Common myeloid progenitor, CD34-positive (primary cell): ENCODE results near the gene SCG3.
"Not testable (repeated sequence)": the region's sequence is repeated elsewhere in the genome, so short reads cannot be mapped to it uniquely, and the experiment has no call there.

Experiments used
- CTCF ChIA-PET: fragments of 350-600 bp; sonication (Branson Sonifier 250); formaldehyde crosslinking; loops from one replicate; lab custom pipeline; 2021; ENCODE audit warnings: antibody characterized with exemption; lab: Charles Lee
- POLR2A ChIA-PET: fragments of 350-600 bp; sonication (Branson Sonifier 250); formaldehyde crosslinking; loops from one replicate; lab custom pipeline; 2021; ENCODE audit warnings: antibody characterized with exemption; lab: Charles Lee
- DNase-seq, 3 donors: peaks; one replicate each; pipeline versions ENCODE4 v3.0.0 to v3.0.0-alpha.2; 2013
- H3K27ac ChIP-seq, 2 experiments: 1 replicate in 1 of 2; 2 replicates in 1 of 2; pipeline ENCODE4 v1.7.0; 2013; ENCODE audit warnings: inconsistent platforms in 2 of 2, low read length in 2 of 2, mild to moderate bottlenecking in 2 of 2, low read depth in 1 of 2, moderate library complexity in 1 of 2; ENCODE audit not compliant: severe bottlenecking in 2 of 2, insufficient read depth in 1 of 2, poor library complexity in 1 of 2
- H3K27me3 ChIP-seq, 5 experiments: replicated peaks in 2 of 5; 1 replicate in 3 of 5; 2 replicates in 2 of 5; pipeline versions ENCODE4 v1.6.1 to v1.7.0; 2013; ENCODE audit warnings: low read length in 4 of 5, mild to moderate bottlenecking in 2 of 5, moderate library complexity in 2 of 5, inconsistent platforms in 1 of 5; ENCODE audit not compliant: insufficient read depth in 5 of 5, control insufficient read depth in 4 of 5
- H3K36me3 ChIP-seq, 4 experiments: 1 replicate in 2 of 4; 2 replicates in 2 of 4; pipeline versions ENCODE4 v1.6.1 to v1.7.0; 2013; ENCODE audit warnings: low read length in 3 of 4, control low read depth in 1 of 4, mild to moderate bottlenecking in 1 of 4; ENCODE audit not compliant: control insufficient read depth in 4 of 4, insufficient read depth in 4 of 4
- H3K4me1 ChIP-seq, 4 experiments: 1 replicate in 3 of 4; 2 replicates in 1 of 4; pipeline versions ENCODE4 v1.6.1 to v1.7.1; 2013; ENCODE audit warnings: low read length in 3 of 4, mild to moderate bottlenecking in 3 of 4, control low read depth in 1 of 4, inconsistent platforms in 1 of 4, moderate library complexity in 1 of 4; ENCODE audit not compliant: control insufficient read depth in 4 of 4, insufficient read depth in 4 of 4; ENCODE audit errors: control extremely low read depth in 1 of 4
- H3K4me3 ChIP-seq, 7 experiments: 1 replicate in 4 of 7; 2 replicates in 3 of 7; pipeline versions ENCODE4 v1.5.1 to v1.7.0; 2013; ENCODE audit warnings: mild to moderate bottlenecking in 7 of 7, low read length in 6 of 7, moderate library complexity in 6 of 7, inconsistent platforms in 2 of 7, low read depth in 2 of 7, control low read depth in 1 of 7; ENCODE audit not compliant: insufficient read depth in 4 of 7, control insufficient read depth in 1 of 7; ENCODE audit errors: extremely low read depth in 1 of 7
- H3K9me3 ChIP-seq, 5 experiments: 1 replicate in 4 of 5; 2 replicates in 1 of 5; pipeline versions ENCODE4 v1.6.1 to v1.7.1; 2013; ENCODE audit warnings: low read length in 4 of 5, mild to moderate bottlenecking in 2 of 5, inconsistent platforms in 1 of 5, low read depth in 1 of 5, moderate library complexity in 1 of 5; ENCODE audit not compliant: control insufficient read depth in 4 of 5, insufficient read depth in 2 of 5; ENCODE audit errors: control extremely low read depth in 1 of 5
- WGBS: methylation state at CpG from one replicate; pipeline ENCODE4 v1.1.5; 2013; ENCODE audit not compliant: insufficient coverage; 5-methylcytosine and 5-hydroxymethylcytosine counted together

The SCG3 gene

DNA sequence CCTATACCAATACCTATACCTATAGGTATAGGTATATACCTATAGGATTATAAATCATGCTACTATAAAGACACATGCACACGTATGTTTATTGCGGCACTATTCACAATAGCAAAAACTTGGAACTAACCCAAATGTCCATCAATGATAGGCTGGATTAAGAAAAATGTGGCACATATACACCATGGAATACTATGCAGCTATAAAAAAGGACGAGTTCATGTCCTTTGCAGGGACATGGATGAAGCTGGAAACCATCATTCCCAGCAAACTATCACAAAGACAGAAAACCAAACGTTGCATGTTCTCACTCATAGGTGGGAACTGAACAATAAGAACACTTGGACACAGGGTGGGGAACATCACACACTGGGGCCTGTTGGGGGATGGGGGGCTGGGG, 32.7 kb upstream of the SCG3 start:
- H3K4me1 ChIP-seq, result peaks cover 0 to 17% (median 8%) of the 10 kb centered on the region in 4 experiments
- H3K36me3 ChIP-seq, DNase-seq, H3K27me3 ChIP-seq, H3K4me3 ChIP-seq, H3K27ac ChIP-seq, H3K9me3 ChIP-seq, POLR2A ChIA-PET: not testable (repeated sequence)
- no CpG with 5 or more reads among the region's 4 CpGs for WGBS
- CTCF ChIA-PET, result interaction anchor here (1.0 to 5.9 kb wide), 9 partner anchors 52 to 140 kb away, joined by 3 to 134 read pairs (median 5); no protein-coding TSS in a partner anchor

DNA sequence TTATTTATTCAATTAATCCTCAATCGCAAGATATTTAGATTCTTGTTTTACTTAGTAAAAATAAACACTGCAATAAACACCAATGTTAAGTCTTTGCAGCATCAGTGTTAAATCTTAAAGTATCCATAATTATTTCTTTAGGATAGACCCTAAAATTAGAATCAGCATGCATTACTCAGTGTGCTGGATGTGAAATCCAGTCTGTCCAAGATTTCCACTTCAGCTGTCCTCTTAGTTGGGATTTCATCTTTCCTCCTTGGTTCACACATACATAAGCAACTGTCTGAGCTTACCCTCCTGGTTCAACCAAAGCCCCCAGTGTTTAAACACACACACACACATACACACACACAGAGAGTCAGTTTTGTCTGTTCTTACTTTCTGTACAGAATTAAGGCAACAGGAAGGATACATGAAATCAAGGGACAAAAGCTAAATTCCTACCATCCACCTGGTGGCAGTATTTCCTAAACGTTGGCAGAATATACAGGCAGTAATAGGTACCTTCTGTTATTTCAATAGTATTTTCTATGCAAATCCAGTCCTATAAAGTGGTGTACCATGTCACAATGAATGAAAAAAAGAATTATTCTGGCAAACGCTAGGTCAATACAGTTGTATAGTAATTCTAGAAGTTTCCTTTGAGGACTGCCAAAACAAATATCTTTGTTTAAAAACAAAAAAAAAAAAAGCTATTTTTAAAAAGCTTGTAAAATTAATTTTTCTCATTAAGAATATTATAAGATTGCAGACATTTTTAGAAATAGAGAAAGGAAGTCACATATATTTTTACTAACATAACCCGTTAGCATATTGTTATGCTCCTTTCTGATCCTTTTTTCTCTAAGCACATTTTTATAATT, 31.4 kb upstream of the SCG3 start:
- DNase-seq, result peak; percentile 84 to 92 (median 88)
- no CpG with 5 or more reads among the region's 4 CpGs for WGBS
- CTCF ChIA-PET, result interaction anchor here (0.6 to 5.9 kb wide), 33 partner anchors 9 to 1775 kb away, joined by 3 to 134 read pairs (median 4); partner anchors contain the start of genes DMXL2 and LYSMD2

GRCh38 chr15:51652084-51652668, 29.1 kb upstream of the SCG3 start:
- no peak overlapping the region for H3K4me3 ChIP-seq
- no peaks in the 10 kb centered on the region for H3K9me3 ChIP-seq
- DNase-seq, result peak in 2 of 3 donors; percentile 20 to 54
- H3K4me1 ChIP-seq, result peaks cover 0 to 8% (median 4%) of the 10 kb centered on the region in 4 experiments
- POLR2A ChIA-PET, result no interaction called here
- CTCF ChIA-PET, result interaction anchor here (5.9 kb wide), 1 partner anchor 122 kb away, joined by 134 read pairs; no protein-coding TSS in a partner anchor
- no peaks in the 10 kb centered on the region for H3K27me3 ChIP-seq
- H3K36me3 ChIP-seq, result no peaks in the 10 kb centered on the region
- WGBS, result 100% methylated on average over 3 of the region's 5 CpGs
- H3K27ac ChIP-seq, result no peak overlapping the region

More for the DNA sequence above, 31.4 kb upstream of the SCG3 start:
- POLR2A ChIA-PET, result interaction anchor here (0.7 to 2.1 kb wide), 2 partner anchors 127 to 131 kb away, joined by 5 to 10 read pairs; no protein-coding TSS in a partner anchor
- Histone ChIP-seq H3K36me3 (no peaks in the 10 kb centered on the region), H3K4me1 (peaks cover 0 to 17% (median 8%) of the 10 kb centered on the region in 4 experiments), H3K9me3 (no peaks in the 10 kb centered on the region), H3K4me3 (no peak overlapping the region), H3K27ac (no peak overlapping the region), H3K27me3 (no peaks in the 10 kb centered on the region)

DNA sequence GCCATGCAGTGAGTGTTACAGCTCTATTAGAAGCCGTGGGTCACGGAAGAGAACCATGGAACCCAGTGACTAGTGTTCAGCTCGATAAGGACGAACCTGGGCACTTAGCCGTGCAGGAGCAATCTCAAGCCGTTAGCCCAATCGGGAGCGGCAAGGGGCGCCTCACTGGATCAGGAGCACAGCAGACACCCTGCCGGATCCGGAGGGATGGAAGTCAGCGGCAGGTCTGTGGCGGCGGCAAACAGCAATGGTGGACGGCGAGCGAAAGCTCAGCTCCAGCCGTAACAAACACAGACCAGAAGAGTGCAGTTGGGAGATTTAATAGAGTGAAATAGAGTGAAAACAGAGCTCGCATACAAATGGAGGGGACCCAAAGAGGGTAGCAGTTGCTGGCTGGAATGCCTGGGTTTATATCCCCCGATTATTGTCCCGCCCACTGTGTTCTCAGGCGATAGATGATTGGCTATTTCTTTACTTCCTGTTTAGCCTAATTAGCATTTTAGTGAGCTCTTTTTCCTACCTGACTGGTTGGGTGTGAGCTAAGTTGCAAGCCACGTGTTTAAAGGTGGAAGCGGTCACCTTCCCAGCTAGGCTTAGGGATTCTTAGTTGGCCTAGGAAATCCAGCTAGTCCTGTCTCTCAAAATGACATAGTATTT, 25.8 kb upstream of the SCG3 start:
- H3K9me3 ChIP-seq, H3K4me1 ChIP-seq, H3K27ac ChIP-seq, H3K36me3 ChIP-seq, H3K27me3 ChIP-seq, H3K4me3 ChIP-seq, POLR2A ChIA-PET: not testable (repeated sequence)
- CTCF ChIA-PET, result interaction anchor here (1.0 to 1.6 kb wide), 3 partner anchors 78 to 122 kb away, joined by 3 to 7 read pairs (median 3); no protein-coding TSS in a partner anchor
- 99% methylated on average over 22 of the region's 24 CpGs for WGBS
- peak in 1 of 3 donors; percentile 5 for DNase-seq

GRCh38 chr15:51658664-51659063, 22.6 kb upstream of the SCG3 start:
- H3K4me1 ChIP-seq, result no peaks in the 10 kb centered on the region
- WGBS, result 100% methylated on average over 2 of the region's 3 CpGs
- H3K4me3 ChIP-seq, result no peak overlapping the region
- no peaks in the 10 kb centered on the region for H3K27me3 ChIP-seq
- no peak overlapping the region for H3K27ac ChIP-seq
- POLR2A ChIA-PET, result no interaction called here
- DNase-seq, result no peak
- no peaks in the 10 kb centered on the region for H3K9me3 ChIP-seq
- CTCF ChIA-PET, result interaction anchor here (1.3 kb wide), 1 partner anchor 8 kb away, joined by 4 read pairs; no protein-coding TSS in a partner anchor
- H3K36me3 ChIP-seq, result no peaks in the 10 kb centered on the region

DNA sequence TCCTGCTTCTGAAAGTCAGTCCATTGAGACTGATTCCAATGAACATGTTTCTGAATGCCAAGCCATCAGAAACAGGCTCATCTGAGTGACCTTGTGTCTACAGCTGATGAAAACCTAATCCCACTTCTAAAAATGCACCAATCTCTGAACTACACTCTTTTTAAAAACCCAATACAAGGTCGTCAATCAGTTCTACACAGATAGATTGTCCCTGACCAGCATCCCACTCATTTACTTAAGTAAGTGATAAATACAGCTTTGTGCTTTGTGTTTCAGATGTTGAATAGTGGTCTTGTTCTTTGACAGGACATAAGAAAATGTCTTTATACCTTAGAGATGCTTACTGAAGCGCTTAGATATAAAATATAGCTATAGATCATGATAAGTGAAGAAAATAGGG, 20.2 kb upstream of the SCG3 start:
- no peak for DNase-seq
- Histone ChIP-seq H3K27ac (no peak overlapping the region), H3K27me3 (no peaks in the 10 kb centered on the region), H3K9me3 (no peaks in the 10 kb centered on the region), H3K4me3 (no peak overlapping the region), H3K36me3 (no peaks in the 10 kb centered on the region), H3K4me1 (no peaks in the 10 kb centered on the region)
- POLR2A ChIA-PET, result no interaction called here
- CTCF ChIA-PET, result interaction anchor here (1.0 to 2.4 kb wide), 2 partner anchors 10 to 11 kb away, joined by 3 to 6 read pairs; no protein-coding TSS in a partner anchor
- 100% methylated on average over 1 of the region's 2 CpGs for WGBS
